SH-SY5Y (cell line): ENCODE results near the gene CSNK2B.

Experiments
- GATA2 ChIP-seq: IDR thresholded peaks from 2 replicates; pipeline ENCODE4 v1.6.1; 2011; ENCODE audit warnings: mild to moderate bottlenecking, low read depth, low read length
- GATA3 ChIP-seq: IDR thresholded peaks from 2 replicates; pipeline ENCODE4 v1.6.1; 2011; ENCODE audit warnings: low read depth, mild to moderate bottlenecking, low read length, moderate library complexity

DNA sequence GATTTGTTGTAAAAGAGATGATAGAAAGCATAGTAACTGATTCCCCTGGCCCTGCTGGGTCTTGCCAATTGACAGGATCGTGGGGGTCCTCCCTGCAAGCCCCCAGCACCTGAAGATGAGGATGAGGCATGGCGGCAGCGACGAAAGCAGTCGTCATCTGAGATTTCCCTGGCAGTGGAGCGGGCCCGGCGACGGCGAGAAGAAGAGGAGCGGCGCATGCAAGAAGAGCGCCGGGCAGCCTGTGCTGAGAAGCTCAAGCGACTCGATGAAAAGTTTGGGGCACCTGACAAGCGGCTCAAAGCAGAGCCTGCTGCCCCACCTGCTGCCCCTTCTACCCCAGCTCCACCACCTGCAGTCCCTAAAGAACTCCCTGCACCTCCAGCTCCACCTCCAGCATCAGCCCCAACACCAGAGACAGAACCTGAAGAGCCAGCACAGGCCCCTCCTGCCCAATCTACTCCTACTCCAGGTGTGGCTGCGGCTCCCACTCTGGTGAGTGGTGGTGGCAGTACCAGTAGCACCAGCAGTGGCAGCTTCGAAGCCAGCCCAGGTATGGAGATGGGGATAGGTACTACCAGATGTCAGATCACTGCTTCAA is 38.1 kb upstream of the CSNK2B start:
- TF ChIP-seq GATA2 (no peak), GATA3 (no peak)
